Thyroid gland (tissue), 4 donors: ENCODE data around the gene BEAN1.

Experiments used
- POLR2A ChIP-seq, 2 donors: fragments of 450-650 bp; IDR thresholded peaks; one replicate each; pipeline ENCODE4 v1.6.1; 2017; ENCODE audit warnings: antibody characterized with exemption in 2 of 2, mild to moderate bottlenecking in 2 of 2, moderate library complexity in 1 of 2
- TF ChIP-seq, protein P1 (sequence below), 6 experiments: fragments of 200-600 bp in 3 of 6; fragments of 450-650 bp in 3 of 6; sonication (generic) in 3 of 6; IDR thresholded peaks; one replicate each; pipeline ENCODE4 v1.5.1; 2016 to 2019; ENCODE audit warnings: antibody characterized with exemption in 6 of 6, mild to moderate bottlenecking in 2 of 6, inconsistent platforms in 1 of 6, moderate library complexity in 1 of 6

- TF ChIP-seq, protein P1, sequence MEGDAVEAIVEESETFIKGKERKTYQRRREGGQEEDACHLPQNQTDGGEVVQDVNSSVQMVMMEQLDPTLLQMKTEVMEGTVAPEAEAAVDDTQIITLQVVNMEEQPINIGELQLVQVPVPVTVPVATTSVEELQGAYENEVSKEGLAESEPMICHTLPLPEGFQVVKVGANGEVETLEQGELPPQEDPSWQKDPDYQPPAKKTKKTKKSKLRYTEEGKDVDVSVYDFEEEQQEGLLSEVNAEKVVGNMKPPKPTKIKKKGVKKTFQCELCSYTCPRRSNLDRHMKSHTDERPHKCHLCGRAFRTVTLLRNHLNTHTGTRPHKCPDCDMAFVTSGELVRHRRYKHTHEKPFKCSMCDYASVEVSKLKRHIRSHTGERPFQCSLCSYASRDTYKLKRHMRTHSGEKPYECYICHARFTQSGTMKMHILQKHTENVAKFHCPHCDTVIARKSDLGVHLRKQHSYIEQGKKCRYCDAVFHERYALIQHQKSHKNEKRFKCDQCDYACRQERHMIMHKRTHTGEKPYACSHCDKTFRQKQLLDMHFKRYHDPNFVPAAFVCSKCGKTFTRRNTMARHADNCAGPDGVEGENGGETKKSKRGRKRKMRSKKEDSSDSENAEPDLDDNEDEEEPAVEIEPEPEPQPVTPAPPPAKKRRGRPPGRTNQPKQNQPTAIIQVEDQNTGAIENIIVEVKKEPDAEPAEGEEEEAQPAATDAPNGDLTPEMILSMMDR (IDR thresholded peaks at IDR 0.05): no peak
- no peak for TF ChIP-seq POLR2A (IDR thresholded peaks at IDR 0.05)
These were observed 35.8 kb downstream of the BEAN1 start for GRCh38 chr16:66462912-66463311.
